DOHH2 (cell line): Measurements from ENCODE around the gene DNAJC18.

ENCODE experiments used
- H3F3A ChIP-seq: fragments of 200-600 bp; sonication (generic), shearing (Covaris generic); 2 replicates; pipeline ENCODE4 v1.6.0; 2016; ENCODE audit warnings: antibody characterized with exemption, mild to moderate bottlenecking; ENCODE audit not compliant: control insufficient read depth, insufficient read depth
- H3K27ac ChIP-seq: fragments of 200-600 bp; sonication (generic); 2 replicates; pipeline ENCODE4 v1.5.1; 2014; ENCODE audit warnings: low read depth, mild to moderate bottlenecking, low read length, moderate library complexity
- H3K27me3 ChIP-seq: fragments of 200-600 bp; sonication (generic); 2 replicates; pipeline ENCODE4 v1.6.1; 2014; ENCODE audit warnings: mild to moderate bottlenecking, low read length, mixed read lengths; ENCODE audit not compliant: control insufficient read depth
- H3K36me3 ChIP-seq: fragments of 200-600 bp; sonication (generic); 2 replicates; pipeline ENCODE4 v1.6.1; 2014; ENCODE audit warnings: mild to moderate bottlenecking, low read length, moderate library complexity, mixed read lengths; ENCODE audit not compliant: control insufficient read depth
- H3K4me1 ChIP-seq: fragments of 200-600 bp; sonication (generic); 2 replicates; pipeline ENCODE4 v1.6.1; 2014; ENCODE audit warnings: mild to moderate bottlenecking, low read length, mixed read lengths; ENCODE audit not compliant: control insufficient read depth
- H3K4me2 ChIP-seq: fragments of 200-600 bp; sonication (generic); 2 replicates; pipeline ENCODE4 v1.6.0; 2014; ENCODE audit warnings: mild to moderate bottlenecking, low read length, moderate library complexity
- H3K4me3 ChIP-seq: fragments of 200-600 bp; sonication (generic); 2 replicates; pipeline ENCODE4 v1.5.1; 2014; ENCODE audit warnings: mild to moderate bottlenecking, low read length, mixed read lengths
- H3K79me2 ChIP-seq: fragments of 200-600 bp; sonication (generic); 2 replicates; pipeline ENCODE4 v1.6.1; 2014; ENCODE audit warnings: mild to moderate bottlenecking, low read length, mixed read lengths; ENCODE audit not compliant: control insufficient read depth
- H3K9me2 ChIP-seq: fragments of 200-600 bp; sonication (generic); replicated peaks from 2 replicates; pipeline ENCODE4 v1.6.1; 2014; ENCODE audit warnings: mild to moderate bottlenecking, low read length, mixed read lengths; ENCODE audit not compliant: control insufficient read depth
- H3K9me3 ChIP-seq: fragments of 200-600 bp; sonication (generic); 2 replicates; pipeline ENCODE4 v1.6.1; 2014; ENCODE audit warnings: antibody characterized with exemption, low read length, mixed read lengths; ENCODE audit not compliant: control insufficient read depth, insufficient read depth
- H4K20me1 ChIP-seq: fragments of 200-600 bp; sonication (generic); 2 replicates; pipeline ENCODE4 v1.6.0; 2014; ENCODE audit warnings: low read depth, mild to moderate bottlenecking, antibody characterized with exemption, low read length, moderate library complexity; ENCODE audit not compliant: control insufficient read depth, insufficient read depth
- EZH2phosphoT487 ChIP-seq: fragments of 200-600 bp; sonication (generic); IDR thresholded peaks from 2 replicates; pipeline ENCODE4 v1.6.1; 2017; ENCODE audit warnings: borderline replicate concordance, mild to moderate bottlenecking, antibody characterized with exemption, low read length, moderate library complexity, mixed read lengths
- TF ChIP-seq, protein P1 (sequence below): fragments of 200-600 bp; sonication (generic); IDR thresholded peaks from one replicate; pipeline ENCODE4 v1.5.1; 2014; ENCODE audit warnings: antibody characterized with exemption, mild to moderate bottlenecking, low read depth, low read length; ENCODE audit not compliant: poor library complexity, severe bottlenecking

The DNAJC18 gene

GRCh38 chr5:139456776-139457175, 17.5 kb upstream of the DNAJC18 start:
- Histone ChIP-seq H3K9me3 (no peaks in the 10 kb centered on the region), H3K27ac (no peak overlapping the region), H3K79me2 (no peaks in the 10 kb centered on the region), H3K4me1 (0 out of 2 replicates have a peak, but pooled peaks cover 5% of the 10 kb centered on the region), H3K4me2 (no peak overlapping the region), H3K27me3 (0 out of 2 replicates have a peak, but pooled peaks cover 4% of the 10 kb centered on the region), H3F3A (no peaks in the 10 kb centered on the region), H3K9me2 (no peaks in the 10 kb centered on the region), H3K36me3 (no peaks in the 10 kb centered on the region), H4K20me1 (no peaks in the 10 kb centered on the region), H3K4me3 (no peak overlapping the region)
- TF ChIP-seq EZH2phosphoT487, result no peak
- TF ChIP-seq, protein P1, sequence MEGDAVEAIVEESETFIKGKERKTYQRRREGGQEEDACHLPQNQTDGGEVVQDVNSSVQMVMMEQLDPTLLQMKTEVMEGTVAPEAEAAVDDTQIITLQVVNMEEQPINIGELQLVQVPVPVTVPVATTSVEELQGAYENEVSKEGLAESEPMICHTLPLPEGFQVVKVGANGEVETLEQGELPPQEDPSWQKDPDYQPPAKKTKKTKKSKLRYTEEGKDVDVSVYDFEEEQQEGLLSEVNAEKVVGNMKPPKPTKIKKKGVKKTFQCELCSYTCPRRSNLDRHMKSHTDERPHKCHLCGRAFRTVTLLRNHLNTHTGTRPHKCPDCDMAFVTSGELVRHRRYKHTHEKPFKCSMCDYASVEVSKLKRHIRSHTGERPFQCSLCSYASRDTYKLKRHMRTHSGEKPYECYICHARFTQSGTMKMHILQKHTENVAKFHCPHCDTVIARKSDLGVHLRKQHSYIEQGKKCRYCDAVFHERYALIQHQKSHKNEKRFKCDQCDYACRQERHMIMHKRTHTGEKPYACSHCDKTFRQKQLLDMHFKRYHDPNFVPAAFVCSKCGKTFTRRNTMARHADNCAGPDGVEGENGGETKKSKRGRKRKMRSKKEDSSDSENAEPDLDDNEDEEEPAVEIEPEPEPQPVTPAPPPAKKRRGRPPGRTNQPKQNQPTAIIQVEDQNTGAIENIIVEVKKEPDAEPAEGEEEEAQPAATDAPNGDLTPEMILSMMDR, result no peak

DNA sequence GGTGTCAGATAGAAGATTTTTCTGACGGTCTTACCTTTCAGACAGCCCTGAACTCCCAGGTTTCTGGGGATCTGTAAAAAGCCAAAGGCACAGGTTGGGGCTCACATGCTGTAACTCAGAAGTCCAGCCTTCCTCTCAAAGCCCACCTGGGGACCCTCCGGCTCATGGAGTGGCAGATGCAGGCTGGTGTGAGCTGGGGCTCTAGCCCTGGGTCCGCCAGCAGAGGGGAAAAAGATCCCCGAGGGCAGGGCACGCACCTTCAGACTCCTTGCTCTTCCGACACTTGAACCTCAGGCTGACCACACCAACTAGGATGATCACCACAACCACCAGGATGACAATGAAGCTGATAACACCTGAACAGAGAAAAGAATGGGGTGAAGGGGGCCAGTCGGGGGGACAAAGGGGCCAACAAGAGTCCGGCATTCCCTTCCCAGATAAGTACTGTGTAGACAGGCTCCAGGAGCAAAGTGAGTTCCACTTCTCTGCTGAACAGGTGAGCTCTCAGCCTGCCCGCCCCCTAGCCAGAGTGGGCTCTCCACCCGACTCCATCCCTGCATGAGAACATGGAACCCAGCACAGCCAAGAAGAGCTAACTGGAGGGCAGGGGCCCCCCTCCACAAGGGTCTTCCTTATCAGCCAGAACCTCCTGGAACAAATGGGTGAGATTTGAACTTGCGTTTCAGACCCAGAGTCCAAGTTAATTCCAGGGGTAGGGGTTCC, 15.4 kb upstream of the DNAJC18 start:
- Histone ChIP-seq H3K9me2 (no peaks in the 10 kb centered on the region), H3K79me2 (no peaks in the 10 kb centered on the region), H3K27ac (no peak overlapping the region), H3K36me3 (no peaks in the 10 kb centered on the region), H4K20me1 (no peaks in the 10 kb centered on the region), H3K4me3 (no peak overlapping the region), H3K4me2 (no peak overlapping the region), H3K9me3 (no peaks in the 10 kb centered on the region), H3K27me3 (0 out of 2 replicates have a peak, but pooled peaks cover 4% of the 10 kb centered on the region), H3K4me1 (0 out of 2 replicates have a peak, but pooled peaks cover 5% of the 10 kb centered on the region), H3F3A (no peaks in the 10 kb centered on the region)
- TF ChIP-seq, protein P1, result no peak
- no peak for TF ChIP-seq EZH2phosphoT487

- H3K27me3 ChIP-seq, result no peaks in the 10 kb centered on the region
- H3K9me3 ChIP-seq, result no peaks in the 10 kb centered on the region
- no peak overlapping the region for H3K4me2 ChIP-seq
- no peaks in the 10 kb centered on the region for H4K20me1 ChIP-seq
- H3F3A ChIP-seq, result no peaks in the 10 kb centered on the region
- no peak for TF ChIP-seq EZH2phosphoT487
- TF ChIP-seq, protein P1, result no peak
- H3K4me3 ChIP-seq, result no peak overlapping the region
- H3K27ac ChIP-seq, result no peak overlapping the region
- no peaks in the 10 kb centered on the region for H3K36me3 ChIP-seq
- peaks cover 2% of the 10 kb centered on the region for H3K4me1 ChIP-seq
- no peaks in the 10 kb centered on the region for H3K79me2 ChIP-seq
- no peaks in the 10 kb centered on the region for H3K9me2 ChIP-seq
Measured at GRCh38 chr5:139453683-139454567, 14.6 kb upstream of the DNAJC18 start.
